Kidney (tissue), 14 donors: Measurements from ENCODE around the gene GMPR. TPM values are rescaled to one million over a fixed set of nuclear protein-coding genes. Genes with fewer than 3 reads are reported as not detected.

ENCODE experiments used
- DNase-seq, 5 donors: peaks; one replicate each; pipeline ENCODE4 v3.0.0-alpha.2; 2013 to 2020
- FAIRE-seq: peaks from 2 replicates; lab custom pipeline; 2012; peaks lifted over from hg19 to GRCh38; lab: Jason Lieb, UNC
- H3K27ac ChIP-seq, 2 donors: one replicate each; pipeline ENCODE4 v1.7.0; 2013; ENCODE audit warnings: low read depth in 2 of 2, low read length in 2 of 2, inconsistent platforms in 1 of 2
- H3K27me3 ChIP-seq: one replicate; pipeline ENCODE4 v1.7.1; 2013; ENCODE audit warnings: low read length, inconsistent platforms; ENCODE audit not compliant: control insufficient read depth, insufficient read depth
- H3K36me3 ChIP-seq, 3 donors: one replicate each; pipeline versions ENCODE4 v1.7.0 to v1.7.1; 2013; ENCODE audit warnings: low read length in 3 of 3, control low read depth in 1 of 3, inconsistent platforms in 1 of 3; ENCODE audit not compliant: insufficient read depth in 3 of 3, control insufficient read depth in 2 of 3
- H3K4me1 ChIP-seq, 3 donors: one replicate each; pipeline versions ENCODE4 v1.7.0 to v1.7.1; 2013; ENCODE audit warnings: low read length in 3 of 3, inconsistent platforms in 1 of 3, low read depth in 1 of 3; ENCODE audit not compliant: control insufficient read depth in 2 of 3, insufficient read depth in 2 of 3
- H3K4me3 ChIP-seq, 3 donors: one replicate each; pipeline versions ENCODE4 v1.7.0 to v1.8.1; 2013; ENCODE audit warnings: low read length in 3 of 3, control low read depth in 1 of 3, inconsistent platforms in 1 of 3
- H3K9ac ChIP-seq, 3 donors: one replicate each; pipeline versions ENCODE4 v1.7.0 to v1.7.1; 2013; ENCODE audit warnings: low read length in 3 of 3, control low read depth in 1 of 3, inconsistent platforms in 1 of 3
- H3K9me3 ChIP-seq, 3 donors: one replicate each; pipeline versions ENCODE4 v1.7.0 to v1.7.1; 2013; ENCODE audit warnings: low read length in 3 of 3, control low read depth in 1 of 3, inconsistent platforms in 1 of 3; ENCODE audit not compliant: control insufficient read depth in 2 of 3, insufficient read depth in 1 of 3
- CTCF ChIP-seq: IDR thresholded peaks from 3 replicates; pipeline ENCODE4 v1.5.1; 2012; ENCODE audit warnings: mild to moderate bottlenecking, moderate library complexity, borderline replicate concordance; ENCODE audit not compliant: insufficient read depth; ENCODE audit errors: extremely low read depth
- intact Hi-C: fragments of 100-400 bp; cut with DNase I; formaldehyde crosslinking; loops from one replicate; pipeline ENCODE4 v1.11.1; 2022
- polyA plus RNA-seq: library from polyadenylated mRNA; stranded (reverse); fragments of 350-450 nt; fragmentation: Illumina TruSeq; extraction: RNeasy Lipid Tissue Mini Kit (QIAGEN cat#74804); gene quantifications from one replicate; pipeline ENCODE4 v1.2.3, GENCODE V29; 2014; ENCODE audit warnings: low read depth, low replicate concordance; ENCODE audit not compliant: insufficient read depth
- total RNA-seq: library from RNA; stranded (reverse); fragmentation: NEBNext Ultra II Directional; extraction: Animal tissue kit (Norgen Biotek cat#: 25700); gene quantifications from one replicate; pipeline ENCODE4 v1.2.1, GENCODE V29; 2021
- donor health status: control.
- donor health status: control.
- donor health status: control.
- donor health status: control.
- donor health status: control.
- donor health status: DM: yes; HTN: yes; CAD: no.
- donor health status: Normal renal cell carcinoma (clear cell type).

GMPR gene
- total and polyA plus RNA-seq, 2 donors from 2014 or later, result 51.4 to 54.5 TPM

GRCh38 chr6:16237242-16237641, 1.1 kb upstream of the GMPR start:
- intact Hi-C loops, result no loop called here
- no peaks in the 10 kb centered on the region for H3K36me3 ChIP-seq
- peaks cover 3 to 17% (median 11%) of the 10 kb centered on the region in 3 donors for H3K4me1 ChIP-seq
- FAIRE-seq (no peak), DNase-seq (no peak)
- peak overlapping the region in 1 of 3 donors; percentile 55 for H3K4me3 ChIP-seq
- no peaks in the 10 kb centered on the region for H3K9me3 ChIP-seq
- H3K9ac ChIP-seq, result peak overlapping the region in 1 of 3 donors; percentile 34
- no peak for TF ChIP-seq CTCF
- no peaks in the 10 kb centered on the region for H3K27me3 ChIP-seq
- H3K27ac ChIP-seq, result no peak overlapping the region

GRCh38 chr6:16238963-16239797, 793 bp downstream of the GMPR start:
- Histone ChIP-seq H3K9ac (peak overlapping the region; percentile 43 to 80 (median 76)), H3K9me3 (no peaks in the 10 kb centered on the region), H3K27ac (peak overlapping the region; percentile 61 to 73), H3K4me1 (peaks cover 3 to 17% (median 11%) of the 10 kb centered on the region in 3 donors), H3K4me3 (peak overlapping the region; percentile 73 to 95 (median 80)), H3K27me3 (no peaks in the 10 kb centered on the region), H3K36me3 (no peaks in the 10 kb centered on the region)
- peak; percentile 35 for TF ChIP-seq CTCF
- intact Hi-C loops, result no loop called here
- no peak for FAIRE-seq
- DNase-seq, result peak; percentile 62 to 91 (median 78)

- Histone ChIP-seq H3K9me3 (no peaks in the 10 kb centered on the region), H3K4me1 (peaks cover 3 to 17% (median 11%) of the 10 kb centered on the region in 3 donors), H3K27me3 (no peaks in the 10 kb centered on the region), H3K9ac (peak overlapping the region in 1 of 3 donors; percentile 76), H3K4me3 (peak overlapping the region in 2 of 3 donors; percentile 80 to 95), H3K36me3 (no peaks in the 10 kb centered on the region), H3K27ac (peak overlapping the region; percentile 61 to 73)
- no peak for DNase-seq
- FAIRE-seq, result no peak
- intact Hi-C loops, result no loop called here
- TF ChIP-seq CTCF, result no peak
Measured at GRCh38 chr6:16239798-16240123, 1.4 kb downstream of the GMPR start.
